HAP-1 (cell line): Measurements from ENCODE around the gene MFSD6.
A peak's percentile ranks its signal among the peaks of the same experiment; 100 is the strongest.
"Not testable (repeated sequence)": the region's sequence is repeated elsewhere in the genome, so short reads cannot be mapped to it uniquely, and the experiment has no call there.

Experiments
- DNase-seq, 2 experiments: peaks; one replicate each; pipeline ENCODE4 v3.0.0-alpha.2; 2016 to 2020; ENCODE audit warnings: low spot score in 2 of 2
- H3K27me3 ChIP-seq: fragments of 250-450 bp; sonication (Bioruptor Pico); 2 replicates; pipeline ENCODE4 v1.5.1; 2020; ENCODE audit warnings: low read depth, mild to moderate bottlenecking, moderate library complexity
- H3K36me3 ChIP-seq: fragments of 250-450 bp; sonication (Bioruptor Pico); replicated peaks from 2 replicates; pipeline ENCODE4 v1.5.1; 2020; ENCODE audit warnings: mild to moderate bottlenecking
- H3K4me1 ChIP-seq: fragments of 250-450 bp; sonication (Bioruptor Pico); 2 replicates; pipeline ENCODE4 v1.5.1; 2020; ENCODE audit warnings: mild to moderate bottlenecking
- H3K4me3 ChIP-seq: fragments of 250-450 bp; sonication (Bioruptor Pico); 2 replicates; pipeline ENCODE4 v1.5.1; 2020; ENCODE audit warnings: mild to moderate bottlenecking, moderate library complexity
- H3K9me3 ChIP-seq: fragments of 250-450 bp; sonication (Bioruptor Pico); 2 replicates; pipeline ENCODE4 v1.5.1; 2020; ENCODE audit warnings: mild to moderate bottlenecking, moderate library complexity
- in situ Hi-C: fragments of 300-500 bp; cut with MboI; formaldehyde crosslinking; loops from 3 replicates; pipeline ENCODE4 v1.14.3; 2020; ENCODE audit warnings: low sequenced_read_pairs, inconsistent platforms, mixed read lengths

MFSD6 gene

GRCh38 chr2:190407662-190408537 is at the start of gene MFSD6:
Gene MFSD6 (plus strand): TSS chr2:190408355. CDS start chr2:190436030, 27,675 bp downstream.
- Histone ChIP-seq H3K9me3 (no peaks in the 10 kb centered on the region), H3K4me3 (peak within 1 kb of the TSS; percentile 51), H3K36me3 (no peaks in the 10 kb centered on the region), H3K27me3 (no peaks in the 10 kb centered on the region), H3K4me1 (peaks cover 13% of the 10 kb centered on the region)
- in situ Hi-C loops: no loop called here
- DNase-seq: peak; percentile 22 to 69

- H3K4me1 ChIP-seq, DNase-seq, H3K9me3 ChIP-seq, H3K36me3 ChIP-seq, in situ Hi-C loops, H3K27me3 ChIP-seq, H3K4me3 ChIP-seq: not testable (repeated sequence)
Observed at GRCh38 chr2:190358655-190359448, 49.3 kb upstream of the MFSD6 start.

GRCh38 chr2:190360561-190360960 is 47.6 kb upstream of the MFSD6 start:
- H3K9me3 ChIP-seq: no peaks in the 10 kb centered on the region
- no peak overlapping the region for H3K4me3 ChIP-seq
- in situ Hi-C loops: no loop called here
- H3K27me3 ChIP-seq: no peaks in the 10 kb centered on the region
- H3K4me1 ChIP-seq: no peaks in the 10 kb centered on the region
- no peaks in the 10 kb centered on the region for H3K36me3 ChIP-seq
- no peak for DNase-seq

- Histone ChIP-seq H3K36me3 (no peaks in the 10 kb centered on the region), H3K4me3 (no peak overlapping the region)
- in situ Hi-C loops: no loop called here
Observed at GRCh38 chr2:190360965-190361364, 47.2 kb upstream of the MFSD6 start.

GRCh38 chr2:190361572-190361971 is 46.6 kb upstream of the MFSD6 start:
- Histone ChIP-seq H3K4me3 (no peak overlapping the region), H3K9me3 (no peaks in the 10 kb centered on the region), H3K27me3 (no peaks in the 10 kb centered on the region), H3K36me3 (no peaks in the 10 kb centered on the region), H3K4me1 (no peaks in the 10 kb centered on the region)
- DNase-seq: no peak
- in situ Hi-C loops: no loop called here

More at GRCh38 chr2:190360965-190361364, 47.2 kb upstream of the MFSD6 start:
- Histone ChIP-seq H3K27me3 (no peaks in the 10 kb centered on the region), H3K9me3 (no peaks in the 10 kb centered on the region), H3K4me1 (no peaks in the 10 kb centered on the region)
- no peak for DNase-seq

GRCh38 chr2:190362894-190363293 is 45.3 kb upstream of the MFSD6 start:
- H3K4me1 ChIP-seq: no peaks in the 10 kb centered on the region
- no peak for DNase-seq
- no peak overlapping the region for H3K4me3 ChIP-seq
- no peaks in the 10 kb centered on the region for H3K36me3 ChIP-seq
- H3K9me3 ChIP-seq: no peaks in the 10 kb centered on the region
- H3K27me3 ChIP-seq: no peaks in the 10 kb centered on the region
- in situ Hi-C loops: no loop called here

GRCh38 chr2:190365499-190366204 is 42.5 kb upstream of the MFSD6 start:
- Histone ChIP-seq H3K27me3 (no peaks in the 10 kb centered on the region), H3K4me3 (no peak overlapping the region), H3K9me3 (no peaks in the 10 kb centered on the region), H3K4me1 (no peaks in the 10 kb centered on the region), H3K36me3 (no peaks in the 10 kb centered on the region)
- DNase-seq: no peak
- in situ Hi-C loops: no loop called here

GRCh38 chr2:190366248-190366753 is 41.9 kb upstream of the MFSD6 start:
- in situ Hi-C loops: no loop called here
- H3K27me3 ChIP-seq: no peaks in the 10 kb centered on the region
- no peaks in the 10 kb centered on the region for H3K4me1 ChIP-seq
- H3K4me3 ChIP-seq: no peak overlapping the region
- DNase-seq: no peak
- H3K9me3 ChIP-seq: no peaks in the 10 kb centered on the region
- H3K36me3 ChIP-seq: no peaks in the 10 kb centered on the region

GRCh38 chr2:190367091-190367490 is 41.1 kb upstream of the MFSD6 start:
- no peaks in the 10 kb centered on the region for H3K9me3 ChIP-seq
- no peaks in the 10 kb centered on the region for H3K4me1 ChIP-seq
- H3K4me3 ChIP-seq: no peak overlapping the region
- no peaks in the 10 kb centered on the region for H3K27me3 ChIP-seq
- in situ Hi-C loops: no loop called here
- no peaks in the 10 kb centered on the region for H3K36me3 ChIP-seq
- no peak for DNase-seq

- H3K9me3 ChIP-seq: no peaks in the 10 kb centered on the region
- DNase-seq: no peak
- no peaks in the 10 kb centered on the region for H3K27me3 ChIP-seq
- in situ Hi-C loops: loop anchor here (10.0 kb wide), 1 partner anchor 285 kb away; no protein-coding TSS in a partner anchor
- no peak overlapping the region for H3K4me3 ChIP-seq
- H3K36me3 ChIP-seq: no peaks in the 10 kb centered on the region
- no peaks in the 10 kb centered on the region for H3K4me1 ChIP-seq
Observed at GRCh38 chr2:190369635-190370034, 38.5 kb upstream of the MFSD6 start.

GRCh38 chr2:190376083-190376482 is 32.1 kb upstream of the MFSD6 start:
- no peaks in the 10 kb centered on the region for H3K9me3 ChIP-seq
- DNase-seq: no peak
- no peaks in the 10 kb centered on the region for H3K4me1 ChIP-seq
- in situ Hi-C loops: loop anchor here (10.0 kb wide), 1 partner anchor 291 kb away; no protein-coding TSS in a partner anchor
- H3K4me3 ChIP-seq: no peak overlapping the region
- no peaks in the 10 kb centered on the region for H3K36me3 ChIP-seq
- H3K27me3 ChIP-seq: no peaks in the 10 kb centered on the region

GRCh38 chr2:190376591-190377245 is 31.4 kb upstream of the MFSD6 start:
- in situ Hi-C loops: loop anchor here (10.0 kb wide), 1 partner anchor 292 kb away; no protein-coding TSS in a partner anchor
- Histone ChIP-seq H3K4me3 (no peak overlapping the region), H3K4me1 (no peaks in the 10 kb centered on the region), H3K27me3 (no peaks in the 10 kb centered on the region), H3K9me3 (no peaks in the 10 kb centered on the region), H3K36me3 (no peaks in the 10 kb centered on the region)
- DNase-seq: no peak

- in situ Hi-C loops: loop anchor here (10.0 kb wide), 1 partner anchor 294 kb away; no protein-coding TSS in a partner anchor
- H3K36me3 ChIP-seq: no peaks in the 10 kb centered on the region
Observed at GRCh38 chr2:190378880-190379237, 29.3 kb upstream of the MFSD6 start.

More at GRCh38 chr2:190378880-190379237, 29.3 kb upstream of the MFSD6 start:
- no peaks in the 10 kb centered on the region for H3K27me3 ChIP-seq
- DNase-seq: no peak
- no peak overlapping the region for H3K4me3 ChIP-seq
- no peaks in the 10 kb centered on the region for H3K9me3 ChIP-seq
- no peaks in the 10 kb centered on the region for H3K4me1 ChIP-seq
